ENCODE measurements around the gene ELMO1. TPM values are rescaled to one million over a fixed set of nuclear protein-coding genes. Genes with fewer than 3 reads are reported as not detected.

Gene ELMO1
- total RNA-seq, 1 donor from 2014 or later, result 0.69 TPM

- TF ChIP-seq, protein P1, sequence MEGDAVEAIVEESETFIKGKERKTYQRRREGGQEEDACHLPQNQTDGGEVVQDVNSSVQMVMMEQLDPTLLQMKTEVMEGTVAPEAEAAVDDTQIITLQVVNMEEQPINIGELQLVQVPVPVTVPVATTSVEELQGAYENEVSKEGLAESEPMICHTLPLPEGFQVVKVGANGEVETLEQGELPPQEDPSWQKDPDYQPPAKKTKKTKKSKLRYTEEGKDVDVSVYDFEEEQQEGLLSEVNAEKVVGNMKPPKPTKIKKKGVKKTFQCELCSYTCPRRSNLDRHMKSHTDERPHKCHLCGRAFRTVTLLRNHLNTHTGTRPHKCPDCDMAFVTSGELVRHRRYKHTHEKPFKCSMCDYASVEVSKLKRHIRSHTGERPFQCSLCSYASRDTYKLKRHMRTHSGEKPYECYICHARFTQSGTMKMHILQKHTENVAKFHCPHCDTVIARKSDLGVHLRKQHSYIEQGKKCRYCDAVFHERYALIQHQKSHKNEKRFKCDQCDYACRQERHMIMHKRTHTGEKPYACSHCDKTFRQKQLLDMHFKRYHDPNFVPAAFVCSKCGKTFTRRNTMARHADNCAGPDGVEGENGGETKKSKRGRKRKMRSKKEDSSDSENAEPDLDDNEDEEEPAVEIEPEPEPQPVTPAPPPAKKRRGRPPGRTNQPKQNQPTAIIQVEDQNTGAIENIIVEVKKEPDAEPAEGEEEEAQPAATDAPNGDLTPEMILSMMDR (conservative IDR thresholded peaks at IDR 0.05; ENCODE audit: low read depth, low read length), result no peak
- H3K4me3 ChIP-seq (ENCODE audit: low read depth, low read length), result no peak overlapping the region
- DNase-seq (ENCODE audit: low read depth), result no peak
Measured at GRCh38 chr7:37150856-37151255, 297.8 kb downstream of the ELMO1 start.

DNA sequence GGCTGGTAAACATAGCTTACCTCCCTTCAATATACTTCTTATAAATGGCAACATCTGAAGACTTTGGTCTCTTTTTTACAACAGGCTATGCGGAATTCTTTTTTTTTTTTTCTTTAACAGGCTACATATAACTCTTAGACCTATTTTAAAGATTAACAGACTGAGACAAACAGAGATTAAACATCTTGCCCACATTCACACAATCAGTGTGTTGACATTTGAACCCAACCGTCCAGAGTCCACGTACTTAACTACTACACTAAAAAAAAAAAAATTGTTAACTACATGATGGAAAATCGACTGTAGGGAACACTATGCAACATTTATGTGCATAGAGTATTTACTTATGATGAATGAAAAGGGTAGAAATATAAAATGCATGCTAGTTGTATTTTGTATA, 298.5 kb downstream of the ELMO1 start:
- H3K4me3 ChIP-seq (ENCODE audit: low read depth, low read length), result no peak overlapping the region
- TF ChIP-seq, protein P1 (conservative IDR thresholded peaks at IDR 0.05; ENCODE audit: low read depth, low read length), result no peak
- no peak for DNase-seq (ENCODE audit: low read depth)

GRCh38 chr7:37149773-37150124, 298.9 kb downstream of the ELMO1 start:
- TF ChIP-seq, protein P1 (conservative IDR thresholded peaks at IDR 0.05; ENCODE audit: low read depth, low read length), result no peak
- no peak overlapping the region for H3K4me3 ChIP-seq (ENCODE audit: low read depth, low read length)
- DNase-seq (ENCODE audit: low read depth), result no peak

DNA sequence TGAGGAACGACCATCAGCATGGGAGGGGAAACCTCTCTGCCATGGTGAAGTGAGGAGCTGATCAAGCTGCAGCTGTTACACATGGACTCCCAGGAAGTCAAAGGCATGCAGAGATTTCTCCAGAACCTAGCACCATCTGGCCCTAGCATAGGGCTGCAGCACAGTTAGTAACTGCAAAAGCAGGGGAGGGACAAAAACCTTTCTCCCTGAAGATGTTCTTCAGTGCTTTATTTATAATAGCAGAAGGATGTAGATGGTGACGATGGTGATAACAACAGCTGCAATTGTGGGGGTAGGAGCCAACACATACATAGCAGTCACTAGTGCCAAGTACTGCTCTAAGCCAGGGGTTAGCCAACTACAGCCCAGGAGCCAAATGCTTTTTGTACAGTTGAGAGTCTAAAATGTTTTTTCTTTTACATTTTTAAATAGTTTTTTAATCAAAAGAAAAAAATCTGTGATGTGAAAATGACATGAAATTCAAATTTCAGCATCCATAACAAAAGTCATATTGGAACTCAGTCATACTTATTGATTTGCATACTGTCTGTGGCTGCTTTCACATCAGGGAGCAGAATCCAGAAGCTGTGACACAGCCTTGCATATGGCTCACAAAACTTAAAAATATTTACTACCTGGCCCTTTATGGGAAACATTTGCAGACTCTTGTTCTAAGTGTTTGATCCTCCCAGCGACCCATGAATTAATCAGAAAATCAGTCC, 299.5 kb downstream of the ELMO1 start:
- no peak overlapping the region for H3K4me3 ChIP-seq (ENCODE audit: low read depth, low read length)
- TF ChIP-seq, protein P1 (conservative IDR thresholded peaks at IDR 0.05; ENCODE audit: low read depth, low read length), result no peak
- no peak for DNase-seq (ENCODE audit: low read depth)

- DNase-seq (ENCODE audit: low read depth), result no peak
- TF ChIP-seq, protein P1 (conservative IDR thresholded peaks at IDR 0.05; ENCODE audit: low read depth, low read length), result no peak
- no peak overlapping the region for H3K4me3 ChIP-seq (ENCODE audit: low read depth, low read length)
Measured at GRCh38 chr7:37145682-37146081, 303.0 kb downstream of the ELMO1 start.

DNA sequence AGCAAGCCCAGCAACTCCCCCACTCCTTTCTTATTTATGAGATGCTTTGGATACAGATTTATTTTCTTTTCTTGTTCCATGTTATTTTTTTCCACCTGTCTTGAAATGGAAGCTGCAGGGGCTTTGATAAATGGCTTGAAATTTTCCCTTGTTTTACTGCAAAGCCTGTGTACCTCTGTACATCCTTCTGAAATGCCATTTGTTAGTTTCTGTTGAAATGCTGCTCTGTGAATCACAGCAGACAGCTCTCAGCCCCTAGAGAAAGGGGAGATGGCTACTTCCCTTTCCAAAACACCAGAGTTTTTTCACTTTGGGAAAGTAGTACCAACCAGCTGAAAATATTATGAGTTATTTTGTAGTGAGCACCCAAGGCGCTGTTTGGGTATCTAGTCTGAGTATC, 304.2 kb downstream of the ELMO1 start:
- no peak overlapping the region for H3K4me3 ChIP-seq (ENCODE audit: low read depth, low read length)
- TF ChIP-seq, protein P1 (conservative IDR thresholded peaks at IDR 0.05; ENCODE audit: low read depth, low read length), result no peak
- DNase-seq (ENCODE audit: low read depth), result no peak

GRCh38 chr7:37142958-37143357, 305.7 kb downstream of the ELMO1 start:
- TF ChIP-seq, protein P1 (conservative IDR thresholded peaks at IDR 0.05; ENCODE audit: low read depth, low read length), result no peak
- DNase-seq (ENCODE audit: low read depth), result no peak
- H3K4me3 ChIP-seq (ENCODE audit: low read depth, low read length), result no peak overlapping the region

All from epithelial cell of proximal tubule (primary cell).